RWPE2 (cell line): ENCODE results near the gene UEVLD.

Experiments
- ATAC-seq: fragments of 200-7000 bp; cut with Tn5 transposase; 3 replicates; pipeline ENCODE4 v1.9.1; 2021; ENCODE audit warnings: low read depth
- DNase-seq: peaks from one replicate; pipeline ENCODE4 v3.0.0-alpha.2; 2020; ENCODE audit warnings: low spot score
- H3K27ac ChIP-seq: fragments of 450-650 bp; 2 replicates; pipeline ENCODE4 v1.5.1; 2017; ENCODE audit warnings: mild to moderate bottlenecking; ENCODE audit not compliant: poor library complexity, severe bottlenecking
- H3K27me3 ChIP-seq: fragments of 250-450 bp; sonication (Bioruptor Pico); 2 replicates; pipeline ENCODE4 v1.5.1; 2021; ENCODE audit warnings: mild to moderate bottlenecking, moderate library complexity; ENCODE audit not compliant: insufficient read depth, poor library complexity, severe bottlenecking
- H3K36me3 ChIP-seq: fragments of 250-450 bp; sonication (Bioruptor Pico); 2 replicates; pipeline ENCODE4 v1.5.1; 2020; ENCODE audit warnings: low read depth, mild to moderate bottlenecking, moderate library complexity
- H3K4me1 ChIP-seq: fragments of 250-450 bp; sonication (Bioruptor Pico); 2 replicates; pipeline ENCODE4 v1.5.1; 2021; ENCODE audit warnings: mild to moderate bottlenecking, moderate library complexity; ENCODE audit not compliant: insufficient read depth, poor library complexity, severe bottlenecking
- H3K4me3 ChIP-seq: fragments of 250-450 bp; sonication (Bioruptor Pico); 2 replicates; pipeline ENCODE4 v1.5.1; 2021; ENCODE audit warnings: mild to moderate bottlenecking, moderate library complexity; ENCODE audit not compliant: severe bottlenecking
- H3K9me3 ChIP-seq: fragments of 250-450 bp; sonication (Bioruptor Pico); 2 replicates; pipeline ENCODE4 v1.5.1; 2021; ENCODE audit warnings: mild to moderate bottlenecking, moderate library complexity; ENCODE audit not compliant: severe bottlenecking
- TF ChIP-seq, protein P1 (sequence below): fragments of 450-650 bp; IDR thresholded peaks from one replicate; pipeline ENCODE4 v1.5.1; 2017; ENCODE audit warnings: mild to moderate bottlenecking, moderate library complexity; ENCODE audit not compliant: poor library complexity, severe bottlenecking

Gene UEVLD

DNA sequence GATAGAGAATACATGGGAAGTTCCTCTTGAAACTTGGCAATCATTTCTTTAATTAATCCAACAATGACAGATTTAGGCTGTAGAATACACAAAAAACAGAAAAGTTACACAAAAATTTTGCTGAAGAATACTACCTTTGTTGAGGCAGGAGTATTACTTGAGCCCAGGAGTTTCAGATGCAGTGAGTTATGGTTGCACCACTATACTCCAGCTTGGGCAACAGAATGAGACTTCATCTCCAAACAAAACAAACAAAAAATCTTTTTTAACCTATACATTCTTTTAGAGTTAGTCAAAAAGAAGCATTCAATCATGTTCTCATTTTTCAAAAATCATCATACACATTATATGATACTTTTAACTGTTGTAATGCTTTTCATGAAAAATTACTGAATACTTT, 22.1 kb downstream of the UEVLD start:
- Histone ChIP-seq H3K27me3 (no peaks in the 10 kb centered on the region), H3K27ac (no peak overlapping the region), H3K36me3 (peaks cover 62% of the 10 kb centered on the region), H3K4me3 (no peak overlapping the region), H3K4me1 (peaks cover 8% of the 10 kb centered on the region), H3K9me3 (no peaks in the 10 kb centered on the region)
- TF ChIP-seq, protein P1, sequence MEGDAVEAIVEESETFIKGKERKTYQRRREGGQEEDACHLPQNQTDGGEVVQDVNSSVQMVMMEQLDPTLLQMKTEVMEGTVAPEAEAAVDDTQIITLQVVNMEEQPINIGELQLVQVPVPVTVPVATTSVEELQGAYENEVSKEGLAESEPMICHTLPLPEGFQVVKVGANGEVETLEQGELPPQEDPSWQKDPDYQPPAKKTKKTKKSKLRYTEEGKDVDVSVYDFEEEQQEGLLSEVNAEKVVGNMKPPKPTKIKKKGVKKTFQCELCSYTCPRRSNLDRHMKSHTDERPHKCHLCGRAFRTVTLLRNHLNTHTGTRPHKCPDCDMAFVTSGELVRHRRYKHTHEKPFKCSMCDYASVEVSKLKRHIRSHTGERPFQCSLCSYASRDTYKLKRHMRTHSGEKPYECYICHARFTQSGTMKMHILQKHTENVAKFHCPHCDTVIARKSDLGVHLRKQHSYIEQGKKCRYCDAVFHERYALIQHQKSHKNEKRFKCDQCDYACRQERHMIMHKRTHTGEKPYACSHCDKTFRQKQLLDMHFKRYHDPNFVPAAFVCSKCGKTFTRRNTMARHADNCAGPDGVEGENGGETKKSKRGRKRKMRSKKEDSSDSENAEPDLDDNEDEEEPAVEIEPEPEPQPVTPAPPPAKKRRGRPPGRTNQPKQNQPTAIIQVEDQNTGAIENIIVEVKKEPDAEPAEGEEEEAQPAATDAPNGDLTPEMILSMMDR = no peak
- DNase-seq (no peak), ATAC-seq (0 out of 3 replicates have a peak, but pooled peaks have one; percentile 19)

DNA sequence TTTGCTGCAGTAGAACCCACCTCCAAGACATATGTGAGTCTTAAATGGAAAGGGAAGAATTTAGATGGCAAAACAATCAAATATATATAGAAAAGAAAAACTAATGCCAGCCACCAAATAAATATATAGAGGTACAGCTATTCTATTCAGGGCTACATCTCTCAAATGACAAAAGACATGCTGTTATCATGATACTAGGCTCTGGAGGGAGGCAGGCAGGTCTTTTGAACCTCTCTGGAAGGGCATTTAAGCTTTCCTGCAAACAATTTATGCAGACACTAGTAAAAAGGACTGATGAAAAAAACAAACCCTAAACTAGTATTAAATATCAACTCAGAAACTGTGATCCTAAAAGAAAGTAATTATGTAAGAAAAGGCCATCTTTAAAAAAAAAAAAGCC, 24.4 kb downstream of the UEVLD start:
- H3K27ac ChIP-seq = no peak overlapping the region
- H3K4me3 ChIP-seq = no peak overlapping the region
- ATAC-seq (no peak), DNase-seq (no peak)
- H3K9me3 ChIP-seq = no peaks in the 10 kb centered on the region
- no peaks in the 10 kb centered on the region for H3K27me3 ChIP-seq
- peaks cover 51% of the 10 kb centered on the region for H3K36me3 ChIP-seq
- peaks cover 8% of the 10 kb centered on the region for H3K4me1 ChIP-seq
- TF ChIP-seq, protein P1 = no peak

DNA sequence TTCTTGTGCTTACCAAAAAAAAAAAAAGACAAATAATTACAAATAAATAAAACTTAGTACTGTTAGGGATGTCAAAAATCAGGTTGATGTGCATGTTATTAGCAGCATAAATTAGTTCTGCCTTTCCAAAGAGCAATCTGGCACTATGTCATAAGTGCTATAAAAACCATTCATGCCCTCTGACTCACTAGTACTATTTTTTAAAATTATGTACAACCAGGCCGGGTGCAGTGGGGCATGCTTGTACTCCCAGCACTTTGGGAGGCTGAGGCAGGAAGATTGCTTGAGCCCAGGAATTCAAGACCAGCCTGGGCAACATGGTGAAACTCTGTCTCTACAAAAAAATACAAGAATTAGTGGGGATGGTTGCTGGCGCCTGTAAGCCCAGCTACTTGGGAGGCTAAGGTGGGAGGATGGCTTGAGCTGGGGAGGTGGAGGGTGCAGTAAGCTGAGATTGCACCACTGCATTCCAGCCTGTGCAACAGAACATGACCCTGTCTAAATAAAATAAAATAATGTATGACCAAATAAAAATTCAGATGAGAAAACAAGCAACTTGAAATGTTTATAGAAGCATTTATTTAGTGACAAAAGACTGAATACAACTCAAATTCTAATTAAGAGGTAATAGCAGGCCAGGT, 25.3 kb downstream of the UEVLD start:
- TF ChIP-seq, protein P1 = no peak
- Histone ChIP-seq H3K27ac (no peak overlapping the region), H3K4me3 (no peak overlapping the region), H3K27me3 (no peaks in the 10 kb centered on the region), H3K9me3 (no peaks in the 10 kb centered on the region), H3K4me1 (peaks cover 8% of the 10 kb centered on the region), H3K36me3 (peaks cover 51% of the 10 kb centered on the region)
- no peak for ATAC-seq
- no peak for DNase-seq

DNA sequence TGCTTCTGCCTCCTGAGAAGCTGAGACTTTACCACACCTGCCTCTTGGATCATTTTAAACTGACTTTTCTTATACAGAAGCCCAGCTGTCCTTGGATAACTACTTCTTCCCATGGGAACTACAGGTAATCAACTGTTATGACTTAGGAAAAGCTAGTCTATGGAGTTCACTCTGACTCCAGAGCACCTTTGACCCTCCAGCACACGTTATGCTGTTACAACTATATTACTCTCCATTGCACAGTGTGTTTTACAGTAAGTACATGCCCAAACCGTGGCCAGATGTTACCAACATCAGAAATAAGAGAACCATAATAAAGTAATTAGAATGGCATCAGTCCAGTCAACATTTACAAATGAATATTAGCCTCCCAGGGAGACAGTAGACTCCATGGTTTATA, 40.5 kb downstream of the UEVLD start:
- DNase-seq = no peak
- no peak overlapping the region for H3K4me3 ChIP-seq
- no peak overlapping the region for H3K27ac ChIP-seq
- no peaks in the 10 kb centered on the region for H3K4me1 ChIP-seq
- TF ChIP-seq, protein P1 = no peak
- no peak for ATAC-seq
- peaks cover 54% of the 10 kb centered on the region for H3K36me3 ChIP-seq
- H3K27me3 ChIP-seq = no peaks in the 10 kb centered on the region
- no peaks in the 10 kb centered on the region for H3K9me3 ChIP-seq
